Muscle layer of colon (tissue), 2 donors: ENCODE data around the gene IMMP2L.
"Not testable (repeated sequence)": the region's sequence is repeated elsewhere in the genome, so short reads cannot be mapped to it uniquely, and the experiment has no call there.

Experiments used
- H3K27ac ChIP-seq: one replicate; pipeline ENCODE4 v1.7.0; 2013; ENCODE audit warnings: low read depth, mild to moderate bottlenecking, low read length, moderate library complexity
- H3K27me3 ChIP-seq, 2 donors: one replicate each; pipeline ENCODE4 v1.7.0; 2013; ENCODE audit warnings: low read length in 2 of 2, mild to moderate bottlenecking in 2 of 2; ENCODE audit not compliant: insufficient read depth in 2 of 2, control insufficient read depth in 1 of 2
- H3K36me3 ChIP-seq: one replicate; pipeline ENCODE4 v1.7.0; 2013; ENCODE audit warnings: mild to moderate bottlenecking, low read length; ENCODE audit not compliant: insufficient read depth
- H3K4me1 ChIP-seq: one replicate; pipeline ENCODE4 v1.7.0; 2013; ENCODE audit warnings: mild to moderate bottlenecking, low read length; ENCODE audit not compliant: insufficient read depth
- H3K4me3 ChIP-seq, 2 donors: one replicate each; pipeline ENCODE4 v1.7.0; 2013; ENCODE audit warnings: low read length in 2 of 2, low read depth in 1 of 2, mild to moderate bottlenecking in 1 of 2, moderate library complexity in 1 of 2
- H3K9ac ChIP-seq: one replicate; pipeline ENCODE4 v1.7.0; 2013; ENCODE audit warnings: low read length
- H3K9me3 ChIP-seq: one replicate; pipeline ENCODE4 v1.7.0; 2013; ENCODE audit warnings: mild to moderate bottlenecking, low read length
- donor health status: abdominal sarcoma.
- donor health status: Adenocarcinoma of cecum.

Gene IMMP2L

DNA sequence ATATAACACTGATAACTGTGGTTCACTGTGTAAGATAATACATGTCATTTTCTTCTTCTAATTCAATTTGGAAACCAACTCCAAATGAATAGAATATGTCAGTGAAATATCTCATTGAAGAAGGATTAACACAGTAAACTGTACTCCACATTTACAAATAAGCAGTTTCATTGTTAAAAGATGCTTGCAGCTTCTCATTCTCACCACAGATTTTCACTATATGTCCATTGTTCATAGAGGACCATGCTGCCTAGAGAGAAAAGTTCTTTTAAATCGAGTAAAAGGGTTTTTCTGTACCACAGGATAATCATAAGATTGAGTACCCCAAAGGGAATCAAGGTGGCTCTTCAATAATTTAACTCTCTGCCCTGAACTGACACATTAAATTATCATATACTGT, 305.9 kb downstream of the IMMP2L start:
- Histone ChIP-seq H3K36me3 (no peaks in the 10 kb centered on the region), H3K9ac (no peak overlapping the region), H3K27ac (no peak overlapping the region), H3K27me3 (no peaks in the 10 kb centered on the region), H3K4me1 (no peaks in the 10 kb centered on the region), H3K9me3 (no peaks in the 10 kb centered on the region), H3K4me3 (no peak overlapping the region)

DNA sequence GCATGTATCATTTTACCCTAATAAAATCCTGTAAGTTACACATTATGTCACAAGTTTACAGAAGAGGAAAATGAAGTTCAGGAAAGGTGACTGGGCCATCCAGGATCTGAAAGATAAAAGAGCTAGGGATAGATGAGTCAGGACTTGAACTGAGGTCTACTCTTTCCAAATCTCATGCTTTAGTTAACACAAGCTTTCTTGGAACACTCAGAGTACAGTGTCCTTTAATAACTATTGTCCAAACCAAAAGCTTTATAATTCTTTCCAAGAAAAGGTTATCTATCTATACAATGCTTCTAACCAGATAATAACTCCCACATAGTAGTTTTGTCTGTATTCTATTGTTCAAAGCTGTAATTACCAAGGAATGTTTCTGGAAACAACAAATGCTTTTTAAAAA, 306.7 kb downstream of the IMMP2L start:
- Histone ChIP-seq H3K9ac (no peak overlapping the region), H3K36me3 (no peaks in the 10 kb centered on the region), H3K4me3 (no peak overlapping the region), H3K9me3 (no peaks in the 10 kb centered on the region), H3K27ac (no peak overlapping the region), H3K4me1 (no peaks in the 10 kb centered on the region), H3K27me3 (no peaks in the 10 kb centered on the region)

DNA sequence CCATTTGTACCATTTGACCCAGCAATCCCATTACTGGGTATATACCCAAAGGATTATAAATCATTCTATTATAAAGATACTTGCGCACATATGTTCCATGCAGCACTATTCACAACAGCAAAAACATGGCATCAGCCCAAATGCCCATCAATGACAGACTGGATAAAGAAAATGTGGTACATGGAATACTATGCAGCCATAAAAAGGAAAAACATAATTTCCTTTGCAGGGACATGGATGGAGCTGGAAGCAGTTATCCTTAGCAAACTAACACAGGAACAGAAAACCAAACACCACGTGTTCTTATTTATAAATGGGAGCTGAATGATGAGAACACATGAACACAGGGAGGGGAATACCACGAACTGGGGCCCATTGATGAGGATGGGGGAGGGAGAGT, 310.9 kb downstream of the IMMP2L start:
- not testable (repeated sequence) for H3K4me3 ChIP-seq, H3K9me3 ChIP-seq, H3K4me1 ChIP-seq, H3K9ac ChIP-seq, H3K27ac ChIP-seq, H3K36me3 ChIP-seq, H3K27me3 ChIP-seq

DNA sequence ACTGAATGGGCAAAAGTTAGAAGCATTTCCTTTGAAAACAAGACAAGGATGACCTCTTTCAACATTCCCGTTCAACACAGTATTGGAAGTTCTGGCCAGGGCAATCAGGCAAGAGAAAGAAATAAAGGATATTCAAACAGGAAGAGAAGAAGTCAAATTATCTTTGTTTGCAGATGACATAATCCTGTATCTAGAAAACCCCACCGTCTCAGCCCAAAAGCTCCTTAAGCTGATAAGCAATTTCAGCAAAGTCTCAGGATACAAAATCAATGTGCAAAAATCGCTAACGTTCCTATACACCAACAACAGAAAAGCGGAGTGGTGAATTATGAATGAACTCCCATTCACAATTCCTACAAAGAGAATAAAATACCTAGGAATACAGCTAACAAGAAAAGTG, 312.5 kb downstream of the IMMP2L start:
- not testable (repeated sequence) for H3K27me3 ChIP-seq, H3K36me3 ChIP-seq, H3K4me3 ChIP-seq, H3K9ac ChIP-seq, H3K4me1 ChIP-seq, H3K27ac ChIP-seq, H3K9me3 ChIP-seq

DNA sequence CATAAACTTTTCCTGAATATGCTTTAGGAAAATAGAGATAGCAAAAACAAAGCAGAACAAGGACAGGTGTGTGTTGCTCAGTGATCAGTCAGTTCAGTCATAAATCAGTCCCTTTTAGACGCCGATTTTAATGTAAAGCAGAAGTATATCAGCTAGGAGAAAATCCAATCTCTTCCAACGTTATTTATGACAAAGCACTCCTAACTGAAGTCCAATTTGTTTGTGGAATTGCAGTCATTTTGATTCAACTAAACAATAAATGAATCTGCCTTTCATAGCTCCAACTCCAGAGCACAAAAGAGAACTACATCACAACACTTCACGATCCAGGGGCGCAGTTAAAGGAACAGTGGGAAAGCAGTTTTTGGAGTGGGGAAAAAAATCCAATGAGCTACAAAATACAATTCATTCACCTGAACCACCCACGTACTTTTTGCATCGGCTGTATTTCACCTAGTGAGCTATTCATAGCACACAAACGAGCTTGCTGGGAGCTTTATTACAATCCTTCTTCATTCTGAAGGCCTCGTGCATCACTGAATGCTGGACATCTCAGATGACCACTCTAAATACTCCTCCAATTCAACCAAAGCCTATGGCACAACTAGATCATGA, 320.0 kb downstream of the IMMP2L start:
- H3K36me3 ChIP-seq = no peaks in the 10 kb centered on the region
- H3K9ac ChIP-seq = no peak overlapping the region
- H3K27me3 ChIP-seq = no peaks in the 10 kb centered on the region
- H3K4me1 ChIP-seq = no peaks in the 10 kb centered on the region
- H3K27ac ChIP-seq = no peak overlapping the region
- no peak overlapping the region for H3K4me3 ChIP-seq
- H3K9me3 ChIP-seq = no peaks in the 10 kb centered on the region

DNA sequence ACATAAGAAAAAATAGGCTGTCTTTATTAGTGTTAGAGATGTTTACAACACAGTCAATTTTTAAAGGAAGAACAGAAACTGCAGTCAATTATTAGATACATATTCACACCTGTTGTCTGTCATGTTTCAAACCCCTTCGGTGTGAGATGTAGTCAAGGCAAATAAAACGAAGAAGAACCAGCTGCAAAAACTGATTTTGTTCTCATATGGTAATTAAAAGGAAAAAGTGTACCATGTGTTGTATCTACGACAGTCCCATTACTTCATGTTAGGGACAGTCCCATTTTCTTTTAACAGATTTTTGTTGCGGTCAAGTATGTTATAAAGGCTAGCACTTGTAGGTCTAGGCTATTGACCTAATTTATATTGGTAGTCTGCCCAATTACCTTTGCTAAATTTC, 321.9 kb downstream of the IMMP2L start:
- no peak overlapping the region for H3K9ac ChIP-seq
- no peak overlapping the region for H3K27ac ChIP-seq
- H3K36me3 ChIP-seq = no peaks in the 10 kb centered on the region
- H3K27me3 ChIP-seq = no peaks in the 10 kb centered on the region
- no peaks in the 10 kb centered on the region for H3K9me3 ChIP-seq
- no peaks in the 10 kb centered on the region for H3K4me1 ChIP-seq
- H3K4me3 ChIP-seq = no peak overlapping the region

DNA sequence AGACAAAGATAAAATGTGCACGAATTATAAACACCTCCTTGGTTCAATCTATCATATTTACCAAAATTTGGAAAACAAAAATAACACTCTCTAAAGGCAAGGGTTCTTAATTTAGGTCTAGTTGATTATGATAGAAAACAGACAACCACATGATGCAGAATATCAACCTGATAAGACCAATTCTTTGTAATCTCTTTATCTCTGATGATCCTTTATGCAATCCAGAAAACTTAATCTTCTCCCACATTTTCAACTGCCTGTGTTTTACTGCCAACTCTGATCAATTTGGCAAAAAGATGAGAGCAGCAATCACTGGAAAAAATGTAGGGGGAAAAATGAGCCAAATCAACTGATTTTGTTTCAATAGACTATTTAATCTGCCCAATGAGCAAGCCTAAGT, 322.9 kb downstream of the IMMP2L start:
- H3K27ac ChIP-seq = no peak overlapping the region

DNA sequence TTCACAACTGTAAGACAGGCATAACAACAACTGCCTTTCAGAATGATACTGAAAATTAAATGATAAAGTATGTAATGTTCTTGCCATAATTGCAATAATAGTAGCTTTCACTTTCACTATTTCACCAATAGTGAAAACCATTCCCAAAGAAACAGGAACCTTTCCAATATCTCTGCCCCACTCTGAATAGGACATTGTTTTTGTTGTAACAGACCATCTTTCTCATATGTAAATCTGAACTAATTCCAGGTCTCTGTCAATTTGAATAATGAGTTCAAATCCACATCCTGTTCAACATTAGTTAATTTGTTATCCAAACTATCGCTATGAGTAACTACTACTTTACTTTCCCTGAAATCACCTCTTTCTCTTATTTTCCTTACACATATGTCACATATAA, 323.4 kb downstream of the IMMP2L start:
- peak overlapping the region in 1 of 2 donors; percentile 3 for H3K4me3 ChIP-seq
- H3K36me3 ChIP-seq = no peaks in the 10 kb centered on the region
- H3K27me3 ChIP-seq = no peaks in the 10 kb centered on the region
- no peak overlapping the region for H3K9ac ChIP-seq
- H3K4me1 ChIP-seq = no peaks in the 10 kb centered on the region
- H3K27ac ChIP-seq = no peak overlapping the region
- H3K9me3 ChIP-seq = no peaks in the 10 kb centered on the region

More for the DNA sequence above, 322.9 kb downstream of the IMMP2L start:
- Histone ChIP-seq H3K9me3 (no peaks in the 10 kb centered on the region), H3K9ac (no peak overlapping the region), H3K36me3 (no peaks in the 10 kb centered on the region), H3K27me3 (no peaks in the 10 kb centered on the region), H3K4me3 (no peak overlapping the region), H3K4me1 (no peaks in the 10 kb centered on the region)

DNA sequence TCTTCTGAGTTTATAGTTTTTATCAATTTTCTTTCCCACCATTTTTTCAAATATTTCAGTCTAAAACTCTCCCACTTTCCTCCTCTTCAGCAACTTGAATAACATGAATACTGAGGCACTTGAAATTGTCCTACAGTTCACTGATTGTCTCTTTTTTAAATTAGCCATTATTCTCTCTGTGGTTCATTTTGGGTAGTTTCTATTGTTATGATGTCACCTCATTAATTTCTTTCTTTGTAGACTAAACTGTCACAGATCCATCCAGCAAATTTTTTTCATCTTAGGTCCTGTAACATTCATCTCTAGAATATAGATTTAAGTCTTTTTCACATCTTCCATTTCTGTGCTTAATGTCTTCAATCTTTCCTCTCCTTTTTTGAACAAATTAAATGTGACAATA, 326.6 kb downstream of the IMMP2L start:
- Histone ChIP-seq H3K9ac (no peak overlapping the region), H3K27ac (no peak overlapping the region), H3K4me3 (no peak overlapping the region), H3K9me3 (no peaks in the 10 kb centered on the region), H3K27me3 (no peaks in the 10 kb centered on the region), H3K36me3 (no peaks in the 10 kb centered on the region), H3K4me1 (no peaks in the 10 kb centered on the region)

DNA sequence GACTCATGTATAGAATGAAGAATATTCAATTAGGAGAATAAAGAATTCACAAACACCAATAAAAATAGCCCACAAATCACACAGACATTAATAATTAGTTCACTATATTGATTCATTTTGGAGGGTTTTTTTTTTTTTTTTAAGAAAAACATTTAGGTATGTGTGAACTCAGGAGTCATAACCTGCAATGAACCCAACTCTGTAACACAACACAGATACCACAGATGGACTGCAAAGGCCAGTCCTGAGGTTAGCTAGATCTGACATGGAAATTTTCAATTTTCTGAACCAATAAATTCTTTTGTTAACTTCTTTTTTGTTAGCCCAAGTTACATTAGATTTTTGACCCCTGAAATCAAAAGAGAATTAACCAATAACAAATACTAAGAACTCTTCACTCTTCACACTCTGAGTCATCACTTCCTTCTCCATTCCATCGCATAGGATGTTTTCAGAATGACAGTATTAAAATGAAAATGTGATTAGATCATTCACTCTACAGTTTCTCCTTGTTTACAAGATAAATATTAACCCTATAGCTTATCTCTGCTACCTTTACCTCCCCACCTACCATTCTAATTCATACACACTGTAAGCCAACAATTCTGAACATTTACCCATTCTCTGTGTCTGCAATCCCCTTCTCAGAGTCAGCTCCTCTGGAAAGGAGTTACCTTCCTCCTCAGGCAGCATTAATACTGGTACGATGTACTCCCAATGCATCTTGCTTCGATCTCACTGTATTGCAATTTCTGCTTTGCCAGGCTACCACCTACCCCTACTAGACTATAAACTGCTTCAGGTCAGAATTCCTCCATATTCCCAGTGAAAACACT, 329.8 kb downstream of the IMMP2L start:
- no peak overlapping the region for H3K9ac ChIP-seq
- no peaks in the 10 kb centered on the region for H3K9me3 ChIP-seq
- no peak overlapping the region for H3K4me3 ChIP-seq

DNA sequence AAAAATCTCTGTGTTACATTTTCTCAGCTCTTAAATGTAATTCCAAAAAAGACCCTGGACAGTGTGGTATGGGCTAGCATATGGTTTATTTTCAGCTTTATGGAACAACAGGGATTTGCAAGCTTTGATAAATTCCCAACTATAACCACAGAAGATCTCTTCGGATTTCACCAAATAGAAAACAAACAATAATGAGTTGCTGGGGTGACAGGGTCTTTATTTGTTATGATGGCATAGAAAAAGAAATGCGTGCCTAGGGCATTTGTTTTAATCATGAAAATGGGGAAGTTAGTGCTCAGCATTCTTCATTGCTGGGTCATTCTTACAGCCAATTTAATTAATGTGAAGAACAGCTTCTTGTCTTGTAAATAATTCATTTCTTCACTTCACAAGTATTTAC, 332.4 kb downstream of the IMMP2L start:
- Histone ChIP-seq H3K36me3 (no peaks in the 10 kb centered on the region), H3K4me3 (no peak overlapping the region), H3K9me3 (no peaks in the 10 kb centered on the region), H3K4me1 (no peaks in the 10 kb centered on the region), H3K9ac (no peak overlapping the region), H3K27me3 (no peaks in the 10 kb centered on the region), H3K27ac (no peak overlapping the region)

More for the DNA sequence above, 329.8 kb downstream of the IMMP2L start:
- Histone ChIP-seq H3K27ac (no peak overlapping the region), H3K4me1 (no peaks in the 10 kb centered on the region), H3K27me3 (no peaks in the 10 kb centered on the region), H3K36me3 (no peaks in the 10 kb centered on the region)
